GM10248 (cell line): ENCODE results near the gene MS4A6E.
"Not testable (repeated sequence)": the region's sequence is repeated elsewhere in the genome, so short reads cannot be mapped to it uniquely, and the experiment has no call there.

ENCODE experiments used
- CTCF ChIA-PET: fragments of 300-600 bp; sonication (Branson Sonifier 250); formaldehyde crosslinking; extraction: SDS; loops from one replicate; lab custom pipeline; 2021; ENCODE audit warnings: antibody characterized with exemption; lab: Yijun Ruan, JAX
- POLR2A ChIA-PET: fragments of 350-650 bp; sonication (Branson Sonifier 250); formaldehyde crosslinking; extraction: SDS; loops from one replicate; lab custom pipeline; 2020; ENCODE audit warnings: antibody characterized with exemption; lab: Yijun Ruan, JAX
- DNase-seq: peaks from one replicate; pipeline ENCODE4 v3.0.0; 2012; ENCODE audit errors: extremely low spot score
- CTCF ChIP-seq: IDR thresholded peaks from 2 replicates; pipeline ENCODE4 v1.5.1; 2012; ENCODE audit warnings: mild to moderate bottlenecking, low read depth; ENCODE audit errors: extremely low read depth, missing control alignments, control extremely low read depth

The MS4A6E gene

GRCh38 chr11:60326955-60327354 lies at the start of gene MS4A6E:
MS4A6E (plus strand) TSS chr11:60327255; CDS start chr11:60334896, 7,641 bp downstream.
- POLR2A ChIA-PET = no interaction called here
- CTCF ChIA-PET = no interaction called here
- TF ChIP-seq CTCF = no peak
- no peak for DNase-seq

GRCh38 chr11:60280412-60280811 lies 46.6 kb upstream of the MS4A6E start, which contains the start of gene MS4A4A:
MS4A4A (plus strand) TSS chr11:60280666; CDS start chr11:60280676, 10 bp downstream.
- DNase-seq = no peak
- ChIA-PET POLR2A (no interaction called here), CTCF (no interaction called here)
- TF ChIP-seq CTCF = no peak

GRCh38 chr11:60281485-60281884 lies 45.6 kb upstream of the MS4A6E start:
- TF ChIP-seq CTCF = no peak
- POLR2A ChIA-PET = no interaction called here
- DNase-seq = no peak
- CTCF ChIA-PET = no interaction called here

- DNase-seq = no peak
- POLR2A ChIA-PET = no interaction called here
- CTCF ChIA-PET = interaction anchor here (1.1 to 1.4 kb wide), 2 partner anchors 30 to 51 kb away, joined by 3 read pairs; no protein-coding TSS in a partner anchor
- no peak for TF ChIP-seq CTCF
Measured at GRCh38 chr11:60282286-60282685, 44.8 kb upstream of the MS4A6E start.

- CTCF ChIA-PET, DNase-seq, POLR2A ChIA-PET: not testable (repeated sequence)
Measured at GRCh38 chr11:60285411-60286126, 41.5 kb upstream of the MS4A6E start.

- ChIA-PET CTCF (interaction anchor here (1.1 to 1.2 kb wide), 2 partner anchors 23 to 24 kb away, joined by 3 read pairs; no protein-coding TSS in a partner anchor), POLR2A (no interaction called here)
- no peak for DNase-seq
- no peak for TF ChIP-seq CTCF
Measured at GRCh38 chr11:60288531-60288930, 38.5 kb upstream of the MS4A6E start.

- CTCF ChIA-PET = no interaction called here
- POLR2A ChIA-PET = no interaction called here
- no peak for TF ChIP-seq CTCF
- DNase-seq = no peak
Measured at GRCh38 chr11:60292145-60292544, 34.9 kb upstream of the MS4A6E start.
